ENCODE measurements around the gene MRPS23. TPM values are rescaled to one million over a fixed set of nuclear protein-coding genes. Genes with fewer than 3 reads are reported as not detected.

Gene MRPS23
- total and polyA plus RNA-seq, 2 of the 8 experiments (the other 6 are each of a cell fraction or from before 2014, with no cell fraction given), result 38.6 to 60.4 TPM

- no peak overlapping the region for H2BK120ac ChIP-seq (replicated peaks; ENCODE audit: low read depth, low read length)
- no peaks in the 10 kb centered on the region for H3K79me1 ChIP-seq (ENCODE audit: low read depth, low read length)
- H3K79me2 ChIP-seq (ENCODE audit: control insufficient read depth in 1 of 2, insufficient read depth in 2 of 2, low read length in 2 of 2), result no peaks in the 10 kb centered on the region
- H3K36me3 ChIP-seq (ENCODE audit: control insufficient read depth in 2 of 4, insufficient read depth in 4 of 4, low read length in 3 of 4), result no peaks in the 10 kb centered on the region
- H3K27me3 ChIP-seq (replicated peaks in 1 of 4; ENCODE audit: control insufficient read depth in 3 of 4, extremely low read depth in 1 of 4, insufficient read depth in 3 of 4, low read length in 3 of 4), result no peaks in the 10 kb centered on the region; a peak in 2 of 7 replicates
- H4K20me1 ChIP-seq (replicated peaks in 1 of 2; ENCODE audit: control insufficient read depth in 1 of 2, insufficient read depth in 2 of 2, low read length in 2 of 2), result no peaks in the 10 kb centered on the region
- no peak overlapping the region for H2BK12ac ChIP-seq (ENCODE audit: low read depth, low read length)
- no peak overlapping the region for H2BK20ac ChIP-seq (ENCODE audit: low read length)
- H3K4ac ChIP-seq (replicated peaks; ENCODE audit: insufficient read length, low read depth, low read length), result no peak overlapping the region
- WGBS, 2 experiments (ENCODE audit: extremely low coverage in 1 of 2, insufficient coverage in 1 of 2, insufficient read length in 1 of 2, insufficient replicate concordance in 2 of 2, low coverage in 1 of 2, low lambda C conversion rate in 2 of 2, missing lambda C conversion rate in 1 of 2), result 72% methylated on average over 5 of the region's 5 CpGs; no CpG with 5 or more reads in 1 of the 2 experiments
- FAIRE-seq, result no peak
- no peak overlapping the region for H4K5ac ChIP-seq (ENCODE audit: insufficient read length, low read depth, low read length)
- DNase-seq (ENCODE audit: low read depth in 1 of 2, low spot score in 2 of 2), result no peak
- H4K8ac ChIP-seq (ENCODE audit: extremely low read depth, insufficient read depth, low read length), result no peak overlapping the region
- no peak overlapping the region for H3K56ac ChIP-seq (replicated peaks; ENCODE audit: insufficient read length, low read depth, low read length)
- peaks cover 0 to 5% (median 3%) of the 10 kb centered on the region in 4 experiments; a peak in 3 of 7 replicates for H3K4me1 ChIP-seq (replicated peaks in 1 of 4; ENCODE audit: control insufficient read depth in 3 of 4, insufficient read depth in 4 of 4, low read length in 3 of 4)
- TF ChIP-seq POLR2A (IDR thresholded peaks at IDR 0.05; ENCODE audit: control extremely low read depth in 1 of 2, low read depth in 2 of 2, low read length in 2 of 2) (no peak), CEBPB (IDR thresholded peaks at IDR 0.05; ENCODE audit: low read depth, low read length) (no peak)
- no peak overlapping the region for H4K91ac ChIP-seq (replicated peaks; ENCODE audit: insufficient read length, low read length)
- no peak overlapping the region for H3K18ac ChIP-seq (ENCODE audit: extremely low read depth, low read length)
- no peaks in the 10 kb centered on the region for H3K23me2 ChIP-seq (ENCODE audit: low read depth, low read length)
- H3K9ac ChIP-seq (replicated peaks in 1 of 4; ENCODE audit: extremely low read depth in 1 of 4, low read depth in 3 of 4, low read length in 3 of 4), result no peak overlapping the region
- H2AFZ ChIP-seq (ENCODE audit: low read length), result no peak overlapping the region
- H3K9me3 ChIP-seq (ENCODE audit: insufficient read depth in 2 of 2, low read depth in 1 of 2, low read length in 1 of 2), result peaks cover 1 to 2% of the 10 kb centered on the region in 2 experiments; a peak in 2 of 4 replicates
- H3K4me2 ChIP-seq (ENCODE audit: insufficient read depth in 1 of 2, low read depth in 2 of 2, low read length in 2 of 2), result no peak overlapping the region
- H3K14ac ChIP-seq (ENCODE audit: insufficient read length), result no peak overlapping the region
- no peak overlapping the region for H2BK5ac ChIP-seq (ENCODE audit: low read depth, low read length)
- H3K27ac ChIP-seq (ENCODE audit: low read depth, low read length), result no peak overlapping the region
- no peak overlapping the region for H3K23ac ChIP-seq (ENCODE audit: insufficient read length)
- ChIA-PET POLR2A (ENCODE audit: partially characterized antibody) (interaction anchor here (1.0 kb wide), 1 partner anchor 39 kb away, joined by 3 read pairs; no protein-coding TSS in a partner anchor), CTCF (ENCODE audit: partially characterized antibody) (interaction anchor here (0.9 to 1.7 kb wide), 3 partner anchors 22 to 27 kb away, joined by 5 read pairs; no protein-coding TSS in a partner anchor)
- H2AK5ac ChIP-seq (ENCODE audit: low read depth, low read length), result no peak overlapping the region
- H3K4me3 ChIP-seq (ENCODE audit: extremely low read depth in 1 of 4, insufficient read depth in 2 of 4, low read depth in 3 of 4, low read length in 4 of 4), result no peak overlapping the region
- no peak overlapping the region for H2BK15ac ChIP-seq (ENCODE audit: low read length)
Observed at GRCh38 chr17:57806167-57806830, 43.5 kb downstream of the MRPS23 start.
